SK-N-SH treated with all-trans-retinoic acid at 6 μM for 48 hours (cell line): ENCODE results near the gene CATSPERB.

ENCODE experiments used
- ARNTL ChIP-seq: fragments of 450-650 bp; formaldehyde crosslinking; IDR thresholded peaks from 2 replicates; pipeline ENCODE4 v1.5.0; 2020; ENCODE audit warnings: low read depth, mild to moderate bottlenecking, moderate library complexity, borderline replicate concordance
- BACH2 ChIP-seq: fragments of 250-450 bp; sonication (Bioruptor Pico); IDR thresholded peaks from 2 replicates; pipeline ENCODE4 v1.9.0; 2021; ENCODE audit warnings: mild to moderate bottlenecking, borderline replicate concordance
- ESRRG ChIP-seq: fragments of 250-450 bp; sonication (Bioruptor Pico); IDR thresholded peaks from 2 replicates; pipeline ENCODE4 v1.6.1; 2021; ENCODE audit warnings: mild to moderate bottlenecking
- OSR1 ChIP-seq: fragments of 250-450 bp; sonication (Bioruptor Pico); IDR thresholded peaks from 2 replicates; pipeline ENCODE4 v1.8.0; 2022; ENCODE audit warnings: moderate library complexity, mild to moderate bottlenecking, inconsistent platforms
- ZC3H10 ChIP-seq: fragments of 250-450 bp; sonication (Bioruptor Pico); IDR thresholded peaks from 2 replicates; pipeline ENCODE4 v1.5.1; 2021; ENCODE audit warnings: mild to moderate bottlenecking, moderate library complexity
- ZFP3 ChIP-seq: fragments of 250-450 bp; sonication (Bioruptor Pico); IDR thresholded peaks from 2 replicates; pipeline ENCODE4 v1.5.0; 2020; ENCODE audit warnings: mild to moderate bottlenecking, moderate library complexity
- ZFP30 ChIP-seq: fragments of 450-650 bp; formaldehyde crosslinking; IDR thresholded peaks from 2 replicates; pipeline ENCODE4 v1.5.0; 2022; ENCODE audit warnings: mild to moderate bottlenecking, moderate library complexity
- ZNF565 ChIP-seq: fragments of 450-650 bp; formaldehyde crosslinking; conservative IDR thresholded peaks from 2 replicates; pipeline ENCODE4 v1.5.0; 2020; ENCODE audit warnings: low read depth, mild to moderate bottlenecking, moderate library complexity
- ZNF70 ChIP-seq: fragments of 450-650 bp; formaldehyde crosslinking; IDR thresholded peaks from 2 replicates; pipeline ENCODE4 v1.5.0; 2020; ENCODE audit warnings: mild to moderate bottlenecking, moderate library complexity
- TF ChIP-seq, protein P1 (sequence below): fragments of 250-450 bp; sonication (Bioruptor Pico); IDR thresholded peaks from 2 replicates; pipeline ENCODE4 v1.5.0; 2020; ENCODE audit warnings: mild to moderate bottlenecking, moderate library complexity
- TF ChIP-seq, protein P2 (sequence below): fragments of 250-450 bp; sonication (Bioruptor Pico); IDR thresholded peaks from 2 replicates; pipeline ENCODE4 v1.8.0; 2021; ENCODE audit warnings: low read depth, mild to moderate bottlenecking, moderate library complexity, borderline replicate concordance
- TF ChIP-seq, protein P3 (sequence below): fragments of 250-450 bp; sonication (Bioruptor Pico); IDR thresholded peaks from 2 replicates; pipeline ENCODE4 v1.8.0; 2020; ENCODE audit warnings: mild to moderate bottlenecking, moderate library complexity, borderline replicate concordance
- TF ChIP-seq, protein P4 (sequence below): fragments of 250-450 bp; sonication (Bioruptor Pico); IDR thresholded peaks from 2 replicates; pipeline ENCODE4 v1.5.1; 2020; ENCODE audit warnings: low read depth, mild to moderate bottlenecking, moderate library complexity

DNA sequence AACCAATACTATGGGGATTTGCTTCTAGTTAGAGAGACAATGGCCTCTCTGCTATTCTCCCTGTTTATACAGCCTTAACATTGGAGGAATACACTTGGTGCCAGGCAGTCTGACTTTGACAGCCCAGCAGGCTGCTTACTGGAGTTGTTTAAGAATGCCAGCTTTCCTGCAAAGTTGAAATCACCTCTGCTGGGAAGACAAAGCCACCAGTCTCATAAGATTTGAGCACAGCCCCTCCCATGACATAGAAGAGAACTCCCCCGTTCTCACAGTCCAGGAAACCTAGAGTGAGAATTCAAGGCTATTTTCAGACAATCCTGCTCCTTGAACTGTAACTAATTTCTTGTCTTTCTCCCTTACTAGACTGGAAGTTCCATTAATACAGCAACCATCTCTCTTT lies 21.1 kb upstream of the CATSPERB start:
- no peak for TF ChIP-seq ZC3H10 (CRISPR knock-in tag)
- TF ChIP-seq OSR1, result no peak
- TF ChIP-seq, protein P1, sequence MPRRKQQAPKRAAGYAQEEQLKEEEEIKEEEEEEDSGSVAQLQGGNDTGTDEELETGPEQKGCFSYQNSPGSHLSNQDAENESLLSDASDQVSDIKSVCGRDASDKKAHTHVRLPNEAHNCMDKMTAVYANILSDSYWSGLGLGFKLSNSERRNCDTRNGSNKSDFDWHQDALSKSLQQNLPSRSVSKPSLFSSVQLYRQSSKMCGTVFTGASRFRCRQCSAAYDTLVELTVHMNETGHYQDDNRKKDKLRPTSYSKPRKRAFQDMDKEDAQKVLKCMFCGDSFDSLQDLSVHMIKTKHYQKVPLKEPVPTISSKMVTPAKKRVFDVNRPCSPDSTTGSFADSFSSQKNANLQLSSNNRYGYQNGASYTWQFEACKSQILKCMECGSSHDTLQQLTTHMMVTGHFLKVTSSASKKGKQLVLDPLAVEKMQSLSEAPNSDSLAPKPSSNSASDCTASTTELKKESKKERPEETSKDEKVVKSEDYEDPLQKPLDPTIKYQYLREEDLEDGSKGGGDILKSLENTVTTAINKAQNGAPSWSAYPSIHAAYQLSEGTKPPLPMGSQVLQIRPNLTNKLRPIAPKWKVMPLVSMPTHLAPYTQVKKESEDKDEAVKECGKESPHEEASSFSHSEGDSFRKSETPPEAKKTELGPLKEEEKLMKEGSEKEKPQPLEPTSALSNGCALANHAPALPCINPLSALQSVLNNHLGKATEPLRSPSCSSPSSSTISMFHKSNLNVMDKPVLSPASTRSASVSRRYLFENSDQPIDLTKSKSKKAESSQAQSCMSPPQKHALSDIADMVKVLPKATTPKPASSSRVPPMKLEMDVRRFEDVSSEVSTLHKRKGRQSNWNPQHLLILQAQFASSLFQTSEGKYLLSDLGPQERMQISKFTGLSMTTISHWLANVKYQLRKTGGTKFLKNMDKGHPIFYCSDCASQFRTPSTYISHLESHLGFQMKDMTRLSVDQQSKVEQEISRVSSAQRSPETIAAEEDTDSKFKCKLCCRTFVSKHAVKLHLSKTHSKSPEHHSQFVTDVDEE, result no peak
- no peak for TF ChIP-seq ZNF70 (CRISPR knock-in tag)
- TF ChIP-seq, protein P2, sequence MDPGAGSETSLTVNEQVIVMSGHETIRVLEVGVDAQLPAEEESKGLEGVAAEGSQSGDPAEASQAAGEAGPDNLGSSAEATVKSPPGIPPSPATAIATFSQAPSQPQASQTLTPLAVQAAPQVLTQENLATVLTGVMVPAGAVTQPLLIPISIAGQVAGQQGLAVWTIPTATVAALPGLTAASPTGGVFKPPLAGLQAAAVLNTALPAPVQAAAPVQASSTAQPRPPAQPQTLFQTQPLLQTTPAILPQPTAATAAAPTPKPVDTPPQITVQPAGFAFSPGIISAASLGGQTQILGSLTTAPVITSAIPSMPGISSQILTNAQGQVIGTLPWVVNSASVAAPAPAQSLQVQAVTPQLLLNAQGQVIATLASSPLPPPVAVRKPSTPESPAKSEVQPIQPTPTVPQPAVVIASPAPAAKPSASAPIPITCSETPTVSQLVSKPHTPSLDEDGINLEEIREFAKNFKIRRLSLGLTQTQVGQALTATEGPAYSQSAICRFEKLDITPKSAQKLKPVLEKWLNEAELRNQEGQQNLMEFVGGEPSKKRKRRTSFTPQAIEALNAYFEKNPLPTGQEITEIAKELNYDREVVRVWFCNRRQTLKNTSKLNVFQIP (CRISPR knock-in tag), result no peak
- TF ChIP-seq BACH2 (CRISPR knock-in tag), result no peak
- TF ChIP-seq, protein P3, sequence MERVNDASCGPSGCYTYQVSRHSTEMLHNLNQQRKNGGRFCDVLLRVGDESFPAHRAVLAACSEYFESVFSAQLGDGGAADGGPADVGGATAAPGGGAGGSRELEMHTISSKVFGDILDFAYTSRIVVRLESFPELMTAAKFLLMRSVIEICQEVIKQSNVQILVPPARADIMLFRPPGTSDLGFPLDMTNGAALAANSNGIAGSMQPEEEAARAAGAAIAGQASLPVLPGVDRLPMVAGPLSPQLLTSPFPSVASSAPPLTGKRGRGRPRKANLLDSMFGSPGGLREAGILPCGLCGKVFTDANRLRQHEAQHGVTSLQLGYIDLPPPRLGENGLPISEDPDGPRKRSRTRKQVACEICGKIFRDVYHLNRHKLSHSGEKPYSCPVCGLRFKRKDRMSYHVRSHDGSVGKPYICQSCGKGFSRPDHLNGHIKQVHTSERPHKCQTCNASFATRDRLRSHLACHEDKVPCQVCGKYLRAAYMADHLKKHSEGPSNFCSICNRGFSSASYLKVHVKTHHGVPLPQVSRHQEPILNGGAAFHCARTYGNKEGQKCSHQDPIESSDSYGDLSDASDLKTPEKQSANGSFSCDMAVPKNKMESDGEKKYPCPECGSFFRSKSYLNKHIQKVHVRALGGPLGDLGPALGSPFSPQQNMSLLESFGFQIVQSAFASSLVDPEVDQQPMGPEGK (CRISPR knock-in tag), result no peak
- no peak for TF ChIP-seq ARNTL
- TF ChIP-seq ZFP30 (CRISPR knock-in tag), result no peak
- TF ChIP-seq, protein P4, sequence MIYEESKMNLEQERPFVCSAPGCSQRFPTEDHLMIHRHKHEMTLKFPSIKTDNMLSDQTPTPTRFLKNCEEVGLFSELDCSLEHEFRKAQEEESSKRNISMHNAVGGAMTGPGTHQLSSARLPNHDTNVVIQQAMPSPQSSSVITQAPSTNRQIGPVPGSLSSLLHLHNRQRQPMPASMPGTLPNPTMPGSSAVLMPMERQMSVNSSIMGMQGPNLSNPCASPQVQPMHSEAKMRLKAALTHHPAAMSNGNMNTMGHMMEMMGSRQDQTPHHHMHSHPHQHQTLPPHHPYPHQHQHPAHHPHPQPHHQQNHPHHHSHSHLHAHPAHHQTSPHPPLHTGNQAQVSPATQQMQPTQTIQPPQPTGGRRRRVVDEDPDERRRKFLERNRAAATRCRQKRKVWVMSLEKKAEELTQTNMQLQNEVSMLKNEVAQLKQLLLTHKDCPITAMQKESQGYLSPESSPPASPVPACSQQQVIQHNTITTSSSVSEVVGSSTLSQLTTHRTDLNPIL, result no peak
- no peak for TF ChIP-seq ZFP3
- no peak for TF ChIP-seq ESRRG
- no peak for TF ChIP-seq ZNF565 (CRISPR knock-in tag)
